SU-DHL-6 (cell line): ENCODE results near the gene CHCHD1.

Source experiments
- H2AFZ ChIP-seq: fragments of 200-600 bp; sonication (generic); 2 replicates; pipeline ENCODE4 v1.6.1; 2014; ENCODE audit warnings: low read depth, mild to moderate bottlenecking, moderate library complexity, mixed read lengths, antibody characterized with exemption, low read length; ENCODE audit not compliant: severe bottlenecking
- H3F3A ChIP-seq: fragments of 200-600 bp; shearing (Covaris generic); 2 replicates; pipeline ENCODE4 v1.6.0; 2016; ENCODE audit warnings: antibody characterized with exemption, mild to moderate bottlenecking; ENCODE audit not compliant: insufficient read depth
- H3K27ac ChIP-seq: fragments of 200-600 bp; sonication (generic); 2 replicates; pipeline ENCODE4 v1.5.1; 2016; ENCODE audit warnings: low read depth, mild to moderate bottlenecking, low read length, moderate library complexity, mixed read lengths
- H3K27me3 ChIP-seq: fragments of 200-600 bp; sonication (generic), shearing (Covaris generic); 2 replicates; pipeline ENCODE4 v1.6.0; 2014; ENCODE audit warnings: mild to moderate bottlenecking, low read length
- H3K36me3 ChIP-seq: fragments of 200-600 bp; sonication (generic); 2 replicates; pipeline ENCODE4 v1.6.1; 2014; ENCODE audit warnings: mild to moderate bottlenecking, low read length, mixed read lengths
- H3K4me2 ChIP-seq: fragments of 300-600, 200-600 bp; shearing (Covaris generic), sonication (generic); 2 replicates; pipeline ENCODE4 v1.6.0; 2014; ENCODE audit warnings: low read length, low read depth, mild to moderate bottlenecking; ENCODE audit not compliant: poor library complexity, severe bottlenecking
- H3K4me3 ChIP-seq: fragments of 200-600 bp; sonication (generic); 2 replicates; pipeline ENCODE4 v1.5.1; 2014; ENCODE audit warnings: antibody characterized with exemption, low read length, mild to moderate bottlenecking, mixed read lengths; ENCODE audit not compliant: insufficient read depth, poor library complexity, severe bottlenecking
- H3K79me2 ChIP-seq: fragments of 200-600 bp; sonication (generic); 2 replicates; pipeline ENCODE4 v1.6.1; 2014; ENCODE audit warnings: mild to moderate bottlenecking, low read length, moderate library complexity; ENCODE audit not compliant: insufficient read depth
- H3K9ac ChIP-seq: fragments of 200-600 bp; sonication (generic); 2 replicates; pipeline ENCODE4 v1.7.0; 2014; ENCODE audit warnings: mild to moderate bottlenecking, low read length
- H3K9me2 ChIP-seq: fragments of 200-600 bp; sonication (generic); replicated peaks from 2 replicates; pipeline ENCODE4 v1.6.1; 2014; ENCODE audit warnings: low read length; ENCODE audit not compliant: insufficient read depth
- H3K9me3 ChIP-seq: fragments of 200-600 bp; sonication (generic); 2 replicates; pipeline ENCODE4 v1.6.1; 2014; ENCODE audit warnings: low read length, mixed read lengths; ENCODE audit not compliant: insufficient read depth
- H4K20me1 ChIP-seq: fragments of 200-600 bp; sonication (generic); 2 replicates; pipeline ENCODE4 v1.6.1; 2014; ENCODE audit warnings: low read depth, mild to moderate bottlenecking, antibody characterized with exemption, low read length, moderate library complexity, mixed read lengths
- EZH2phosphoT487 ChIP-seq: fragments of 200-600 bp; sonication (generic), shearing (Covaris generic); conservative IDR thresholded peaks from 2 replicates; pipeline ENCODE4 v1.6.1; 2018; ENCODE audit warnings: mild to moderate bottlenecking, antibody characterized with exemption, low read length, moderate library complexity, mixed read lengths
- TF ChIP-seq, protein P1 (sequence below): fragments of 200-600 bp; sonication (generic); IDR thresholded peaks from one replicate; pipeline ENCODE4 v1.5.1; 2017; ENCODE audit warnings: antibody characterized with exemption, mild to moderate bottlenecking, low read length, moderate library complexity; ENCODE audit not compliant: insufficient read depth, poor library complexity, severe bottlenecking

CHCHD1 gene

DNA sequence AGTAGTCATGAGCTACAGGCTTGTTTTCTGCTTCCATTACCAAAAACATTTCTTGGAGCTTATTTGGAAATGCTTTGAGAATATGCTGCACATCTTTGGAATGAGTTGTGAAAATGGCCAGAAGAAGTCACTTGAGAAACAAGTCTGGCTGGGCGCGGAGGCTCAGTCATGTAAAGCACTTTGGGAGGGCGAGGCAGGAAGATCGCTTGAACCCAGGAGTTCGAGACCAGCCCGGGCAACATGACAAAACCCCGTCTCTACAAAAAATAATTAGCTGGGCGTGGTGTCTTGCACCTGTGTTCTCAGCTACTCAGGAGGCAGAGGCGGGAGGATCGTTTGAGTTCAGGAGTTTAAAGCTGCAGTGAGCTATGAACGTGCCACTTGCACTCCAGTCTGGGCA, 882 bp upstream of the CHCHD1 start:
- Histone ChIP-seq H3K27ac (peak overlapping the region; percentile 70), H3K27me3 (no peaks in the 10 kb centered on the region), H3K9ac (peak overlapping the region; percentile 87), H3K9me3 (no peaks in the 10 kb centered on the region), H3K9me2 (no peaks in the 10 kb centered on the region), H3K4me2 (peak overlapping the region; percentile 61), H3K36me3 (peaks cover 6% of the 10 kb centered on the region; the same call in 1 of the 2 replicates), H4K20me1 (no peaks in the 10 kb centered on the region), H3K4me3 (peak overlapping the region; percentile 74), H3K79me2 (peaks cover 62% of the 10 kb centered on the region), H3F3A (peaks cover 32% of the 10 kb centered on the region), H2AFZ (no peak overlapping the region)
- TF ChIP-seq, protein P1, sequence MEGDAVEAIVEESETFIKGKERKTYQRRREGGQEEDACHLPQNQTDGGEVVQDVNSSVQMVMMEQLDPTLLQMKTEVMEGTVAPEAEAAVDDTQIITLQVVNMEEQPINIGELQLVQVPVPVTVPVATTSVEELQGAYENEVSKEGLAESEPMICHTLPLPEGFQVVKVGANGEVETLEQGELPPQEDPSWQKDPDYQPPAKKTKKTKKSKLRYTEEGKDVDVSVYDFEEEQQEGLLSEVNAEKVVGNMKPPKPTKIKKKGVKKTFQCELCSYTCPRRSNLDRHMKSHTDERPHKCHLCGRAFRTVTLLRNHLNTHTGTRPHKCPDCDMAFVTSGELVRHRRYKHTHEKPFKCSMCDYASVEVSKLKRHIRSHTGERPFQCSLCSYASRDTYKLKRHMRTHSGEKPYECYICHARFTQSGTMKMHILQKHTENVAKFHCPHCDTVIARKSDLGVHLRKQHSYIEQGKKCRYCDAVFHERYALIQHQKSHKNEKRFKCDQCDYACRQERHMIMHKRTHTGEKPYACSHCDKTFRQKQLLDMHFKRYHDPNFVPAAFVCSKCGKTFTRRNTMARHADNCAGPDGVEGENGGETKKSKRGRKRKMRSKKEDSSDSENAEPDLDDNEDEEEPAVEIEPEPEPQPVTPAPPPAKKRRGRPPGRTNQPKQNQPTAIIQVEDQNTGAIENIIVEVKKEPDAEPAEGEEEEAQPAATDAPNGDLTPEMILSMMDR = no peak
- TF ChIP-seq EZH2phosphoT487 = no peak

DNA sequence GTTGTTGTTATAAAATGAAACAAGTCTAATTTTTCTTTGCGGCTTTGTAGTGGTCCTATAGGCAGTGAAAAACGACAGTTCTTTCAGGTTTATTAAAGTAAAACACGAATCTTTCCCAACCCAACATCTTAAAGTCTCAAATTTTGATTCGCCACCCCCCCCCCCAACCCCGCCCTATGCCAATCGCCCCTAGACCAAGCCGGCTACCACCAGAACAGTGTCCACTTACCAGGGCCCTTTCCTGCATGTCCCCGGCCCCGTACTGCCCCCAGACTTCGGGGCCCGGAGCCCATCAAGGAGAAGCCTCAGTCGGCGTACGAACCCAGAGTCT, 335 bp upstream of the CHCHD1 start:
- H3F3A ChIP-seq = peaks cover 32% of the 10 kb centered on the region
- no peaks in the 10 kb centered on the region for H3K9me2 ChIP-seq
- H4K20me1 ChIP-seq = no peaks in the 10 kb centered on the region
- H2AFZ ChIP-seq = no peak overlapping the region
- H3K4me3 ChIP-seq = peak overlapping the region; percentile 74
- H3K36me3 ChIP-seq = peaks cover 6% of the 10 kb centered on the region; the same call in 1 of the 2 replicates
- peaks cover 63% of the 10 kb centered on the region for H3K79me2 ChIP-seq
- peak overlapping the region; percentile 61 for H3K4me2 ChIP-seq
- peak overlapping the region; percentile 70 for H3K27ac ChIP-seq
- H3K9me3 ChIP-seq = no peaks in the 10 kb centered on the region
- H3K9ac ChIP-seq = peak overlapping the region; percentile 87
- TF ChIP-seq, protein P1 = no peak
- TF ChIP-seq EZH2phosphoT487 = no peak
- H3K27me3 ChIP-seq = no peaks in the 10 kb centered on the region

DNA sequence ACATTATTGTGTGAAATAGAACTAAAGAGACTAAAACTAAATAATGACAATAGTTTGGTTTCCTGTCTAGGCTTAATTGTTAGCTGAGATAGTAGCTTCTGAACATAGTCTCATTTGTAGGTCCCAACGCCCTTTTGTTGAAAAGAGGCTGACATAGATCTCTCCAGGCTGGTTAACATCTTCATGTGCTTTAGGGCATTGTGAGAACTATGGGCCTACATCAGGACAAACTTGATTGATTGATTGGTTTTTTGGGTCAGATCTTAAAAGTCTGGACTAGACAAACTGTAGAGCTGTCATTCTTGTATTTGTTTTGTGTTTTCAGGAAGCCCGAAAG, 869 bp downstream of the CHCHD1 start:
- Histone ChIP-seq H2AFZ (no peak overlapping the region), H3K9me3 (no peaks in the 10 kb centered on the region), H4K20me1 (no peaks in the 10 kb centered on the region), H3K9ac (peak overlapping the region; percentile 87), H3K4me2 (peak overlapping the region; percentile 61), H3K27ac (peak overlapping the region; percentile 70; the same call in 1 of the 2 replicates), H3F3A (peaks cover 29% of the 10 kb centered on the region), H3K36me3 (no peaks in the 10 kb centered on the region), H3K9me2 (no peaks in the 10 kb centered on the region), H3K79me2 (peaks cover 58% of the 10 kb centered on the region), H3K4me3 (peak overlapping the region; percentile 74), H3K27me3 (no peaks in the 10 kb centered on the region)
- TF ChIP-seq, protein P1 = no peak
- no peak for TF ChIP-seq EZH2phosphoT487
